Activated T-cell treated with anti-CD3 and anti-CD28 coated beads, Interleukin-2, amount 50 U/mL, for 72 hours (primary cell): ENCODE results near the gene HNRNPUL2. TPM values are rescaled to one million over a fixed set of nuclear protein-coding genes. Genes with fewer than 3 reads are reported as not detected.
"Not testable (repeated sequence)": the region's sequence is repeated elsewhere in the genome, so short reads cannot be mapped to it uniquely, and the experiment has no call there.

Source experiments
- ATAC-seq, 2 donors: fragments of 150-1000 bp; cut with Tn5 transposase; replicated peaks in 1 of 2; 2 replicates each; pipeline ENCODE4 v1.10.0; 2021; ENCODE audit warnings: moderate library complexity in 2 of 2, mild to moderate bottlenecking in 1 of 2
- DNase-seq, 2 donors: peaks; one replicate each; pipeline ENCODE4 v3.0.0; 2021 to 2022; ENCODE audit warnings: mixed read lengths in 1 of 2
- H3K27ac Mint-ChIP-seq: one replicate; pipeline ENCODE4 v1.8.0; 2022; ENCODE audit warnings: mild to moderate bottlenecking, moderate library complexity, mixed read lengths
- H3K27me3 Mint-ChIP-seq: one replicate; pipeline ENCODE4 v1.8.0; 2022; ENCODE audit warnings: low read depth, mixed read lengths
- H3K36me3 Mint-ChIP-seq, 2 donors: one replicate each; pipeline ENCODE4 v1.8.0; 2022; ENCODE audit warnings: mixed read lengths in 2 of 2, mild to moderate bottlenecking in 1 of 2; ENCODE audit not compliant: insufficient read depth in 2 of 2
- H3K4me1 Mint-ChIP-seq: one replicate; pipeline ENCODE4 v1.8.0; 2022; ENCODE audit warnings: low read depth, mixed read lengths
- H3K4me3 Mint-ChIP-seq, 2 donors: one replicate each; pipeline ENCODE4 v1.8.0; 2022; ENCODE audit warnings: mild to moderate bottlenecking in 2 of 2, mixed read lengths in 2 of 2, moderate library complexity in 2 of 2
- H3K9me3 Mint-ChIP-seq, 2 donors: one replicate each; pipeline ENCODE4 v1.8.0; 2022; ENCODE audit warnings: mixed read lengths in 2 of 2
- total RNA-seq, 2 donors: library from RNA; stranded (reverse); gene quantifications; one replicate each; pipeline ENCODE4 v1.2.3, GENCODE V29; 2022

Gene HNRNPUL2
- total RNA-seq, 2 donors from 2014 or later, result 56.7 to 66.8 TPM

DNA sequence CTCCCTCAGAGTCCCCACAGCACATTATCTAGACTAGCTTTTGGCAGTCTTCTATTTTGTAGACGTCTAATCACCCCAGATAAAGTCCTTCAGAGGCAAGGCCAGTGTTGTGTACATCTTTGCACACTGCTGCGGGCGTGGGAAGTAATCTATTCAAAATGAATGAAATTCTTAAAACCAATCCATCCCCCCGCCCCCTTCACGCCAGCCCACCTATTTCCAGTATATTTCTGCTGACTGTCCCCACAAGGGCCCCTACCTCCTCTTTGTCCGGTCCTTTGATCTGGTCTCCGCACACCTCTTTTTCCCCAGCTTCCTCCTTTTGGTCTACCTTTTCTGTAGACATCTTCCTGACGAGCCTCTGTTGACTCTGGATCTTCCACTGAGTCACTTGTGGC is 20.4 kb downstream of the HNRNPUL2 start:
- no peaks in the 10 kb centered on the region for H3K9me3 Mint-ChIP-seq

DNA sequence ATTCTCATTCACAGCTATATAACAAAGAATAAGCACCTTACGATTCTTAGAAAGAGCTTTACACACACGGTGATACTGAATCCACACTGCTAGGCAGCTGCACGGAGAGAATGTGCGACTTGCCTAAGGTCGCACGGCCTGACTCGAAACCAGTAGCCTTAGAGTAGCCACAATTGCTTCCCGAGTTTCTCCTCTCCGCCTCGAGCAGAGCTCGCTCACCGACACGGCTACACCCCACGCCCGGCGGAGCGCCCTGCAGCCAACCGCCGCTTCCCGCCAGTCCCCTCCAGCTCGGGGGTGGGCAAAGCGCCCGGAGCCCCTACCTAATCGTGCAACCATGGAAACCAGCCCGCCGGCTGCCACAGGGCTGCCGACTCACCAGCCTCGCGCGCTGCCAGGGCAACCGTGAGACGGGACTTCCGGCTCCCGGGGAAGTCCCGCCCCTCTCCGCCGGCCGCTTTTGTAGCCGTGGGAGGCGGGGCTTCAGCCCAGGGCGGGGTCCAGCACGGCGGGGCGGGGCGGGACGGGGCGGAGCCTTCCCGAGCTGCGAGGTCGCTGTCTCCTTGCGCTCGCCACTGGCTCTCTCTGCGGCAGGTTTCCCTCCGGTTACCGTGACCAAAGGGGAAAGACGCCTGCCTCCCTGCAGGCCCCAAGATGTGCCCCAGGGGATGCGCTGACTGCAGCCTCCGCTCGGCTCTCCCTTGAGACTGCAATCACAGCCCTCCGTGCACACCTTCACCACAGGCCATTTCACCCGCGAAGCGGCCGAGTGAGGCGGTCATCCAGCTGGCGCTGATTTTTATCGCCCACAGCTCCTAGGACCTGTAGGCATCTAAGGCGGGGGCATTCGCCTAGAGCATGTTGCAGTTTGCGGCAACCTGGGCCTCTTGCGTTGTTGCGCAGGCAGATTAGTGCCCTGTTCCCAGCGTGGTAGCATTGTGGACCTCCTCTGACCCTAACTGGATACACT is 21.1 kb downstream of the HNRNPUL2 start:
- H3K36me3 Mint-ChIP-seq, result peaks cover 1 to 11% of the 10 kb centered on the region in 2 donors
- no peak overlapping the region for H3K27ac Mint-ChIP-seq
- peaks cover 51% of the 10 kb centered on the region for H3K4me1 Mint-ChIP-seq
- H3K9me3 Mint-ChIP-seq, result no peaks in the 10 kb centered on the region
- H3K27me3 Mint-ChIP-seq, result no peaks in the 10 kb centered on the region
- DNase-seq (peak; percentile 93 to 95), ATAC-seq (peak; percentile 78 to 79)
- H3K4me3 Mint-ChIP-seq, result peak overlapping the region; percentile 96

More for the DNA sequence above, 20.4 kb downstream of the HNRNPUL2 start:
- Mint-ChIP-seq H3K27me3 (no peaks in the 10 kb centered on the region), H3K27ac (no peak overlapping the region), H3K36me3 (peaks cover 1 to 11% of the 10 kb centered on the region in 2 donors), H3K4me1 (peaks cover 51% of the 10 kb centered on the region), H3K4me3 (peak overlapping the region; percentile 68 to 96)
- ATAC-seq (no peak), DNase-seq (no peak)

GRCh38 chr11:62705413-62705812 is 21.8 kb downstream of the HNRNPUL2 start:
- Mint-ChIP-seq H3K27ac (no peak overlapping the region), H3K4me3 (peak overlapping the region; percentile 96), H3K4me1 (peaks cover 48% of the 10 kb centered on the region), H3K36me3 (peaks cover 1 to 10% of the 10 kb centered on the region in 2 donors), H3K27me3 (no peaks in the 10 kb centered on the region), H3K9me3 (no peaks in the 10 kb centered on the region)
- DNase-seq, result no peak
- no peak for ATAC-seq

- peaks cover 37% of the 10 kb centered on the region for H3K4me1 Mint-ChIP-seq
- H3K27ac Mint-ChIP-seq, H3K27me3 Mint-ChIP-seq, H3K4me3 Mint-ChIP-seq, ATAC-seq, DNase-seq, H3K9me3 Mint-ChIP-seq, H3K36me3 Mint-ChIP-seq: not testable (repeated sequence)
Observed at GRCh38 chr11:62703921-62704320, 23.3 kb downstream of the HNRNPUL2 start.

- H3K36me3 Mint-ChIP-seq, result peaks cover 1 to 13% of the 10 kb centered on the region in 2 donors
- no peak for DNase-seq
- no peak overlapping the region for H3K4me3 Mint-ChIP-seq
- H3K9me3 Mint-ChIP-seq, result no peaks in the 10 kb centered on the region
- peak overlapping the region; percentile 69 for H3K27ac Mint-ChIP-seq
- H3K4me1 Mint-ChIP-seq, result peaks cover 21% of the 10 kb centered on the region
- peak in 1 of 2 donors; percentile 22 for ATAC-seq
- no peaks in the 10 kb centered on the region for H3K27me3 Mint-ChIP-seq
Observed at GRCh38 chr11:62702246-62702645, 25.0 kb downstream of the HNRNPUL2 start.

DNA sequence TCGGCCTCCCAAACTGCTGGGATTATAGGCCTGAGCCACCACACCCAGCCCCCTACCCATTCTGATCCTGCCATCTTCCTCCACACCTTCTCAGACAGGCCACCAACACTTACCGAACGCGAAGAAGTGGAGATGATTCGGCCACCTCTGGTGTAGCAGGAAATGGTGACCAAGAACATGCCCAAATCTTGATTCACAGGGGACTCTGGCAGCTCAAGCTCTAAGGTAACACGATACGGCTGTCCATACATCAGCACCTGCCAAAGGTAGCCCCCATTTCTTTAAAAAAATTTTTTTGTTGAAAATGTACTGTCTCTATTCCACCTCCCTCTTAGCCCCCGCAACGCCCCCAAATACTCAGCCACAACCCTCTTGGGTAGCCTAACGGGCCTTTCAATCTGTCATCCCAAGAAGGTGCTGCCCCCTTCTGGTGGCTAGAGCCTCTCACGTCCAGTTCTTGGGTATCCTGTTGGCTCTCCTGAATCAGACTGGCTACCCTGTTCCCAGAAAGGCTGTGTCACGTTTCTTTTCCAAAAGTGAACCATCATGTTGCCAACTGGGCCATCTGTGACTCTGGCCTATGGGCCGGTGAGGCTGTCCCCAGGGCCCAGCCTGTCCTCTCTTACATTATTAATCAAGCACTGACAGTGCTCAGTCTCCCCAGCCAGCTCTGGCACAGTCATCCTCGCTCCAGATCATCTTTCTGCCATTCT is 32.6 kb downstream of the HNRNPUL2 start:
- peaks cover 0 to 6% of the 10 kb centered on the region in 2 donors for H3K36me3 Mint-ChIP-seq
- no peak overlapping the region for H3K4me3 Mint-ChIP-seq
- no peaks in the 10 kb centered on the region for H3K27me3 Mint-ChIP-seq
- ATAC-seq (peak; percentile 85 to 91), DNase-seq (peak; percentile 79 to 81)
- no peaks in the 10 kb centered on the region for H3K9me3 Mint-ChIP-seq
- H3K4me1 Mint-ChIP-seq, result peaks cover 8% of the 10 kb centered on the region
- no peak overlapping the region for H3K27ac Mint-ChIP-seq

- not testable (repeated sequence) for H3K36me3 Mint-ChIP-seq, H3K27me3 Mint-ChIP-seq, H3K4me1 Mint-ChIP-seq, H3K27ac Mint-ChIP-seq, H3K9me3 Mint-ChIP-seq, H3K4me3 Mint-ChIP-seq, ATAC-seq, DNase-seq
Observed at GRCh38 chr11:62693624-62694023, 33.6 kb downstream of the HNRNPUL2 start.

- no peak for DNase-seq
- Mint-ChIP-seq H3K27ac (no peak within 1 kb of the TSS), H3K36me3 (peaks cover 0 to 2% of the 10 kb centered on the region in 2 donors), H3K4me1 (peaks cover 3% of the 10 kb centered on the region), H3K4me3 (no peak within 1 kb of the TSS), H3K27me3 (no peaks in the 10 kb centered on the region), H3K9me3 (no peaks in the 10 kb centered on the region)
- ATAC-seq, result no peak
Observed at GRCh38 chr11:62689421-62690183, 37.7 kb downstream of the HNRNPUL2 start, which contains the start of gene LRRN4CL. TSS of gene LRRN4CL (minus strand) at chr11:62689530. CDS start at chr11:62688508, 1,022 bp downstream.

GRCh38 chr11:62688491-62688890 is 38.8 kb downstream of the HNRNPUL2 start:
- Mint-ChIP-seq H3K36me3 (no peaks in the 10 kb centered on the region), H3K27ac (no peak overlapping the region), H3K4me3 (no peak overlapping the region), H3K9me3 (no peaks in the 10 kb centered on the region), H3K27me3 (no peaks in the 10 kb centered on the region), H3K4me1 (no peaks in the 10 kb centered on the region)
- no peak for ATAC-seq
- DNase-seq, result no peak

DNA sequence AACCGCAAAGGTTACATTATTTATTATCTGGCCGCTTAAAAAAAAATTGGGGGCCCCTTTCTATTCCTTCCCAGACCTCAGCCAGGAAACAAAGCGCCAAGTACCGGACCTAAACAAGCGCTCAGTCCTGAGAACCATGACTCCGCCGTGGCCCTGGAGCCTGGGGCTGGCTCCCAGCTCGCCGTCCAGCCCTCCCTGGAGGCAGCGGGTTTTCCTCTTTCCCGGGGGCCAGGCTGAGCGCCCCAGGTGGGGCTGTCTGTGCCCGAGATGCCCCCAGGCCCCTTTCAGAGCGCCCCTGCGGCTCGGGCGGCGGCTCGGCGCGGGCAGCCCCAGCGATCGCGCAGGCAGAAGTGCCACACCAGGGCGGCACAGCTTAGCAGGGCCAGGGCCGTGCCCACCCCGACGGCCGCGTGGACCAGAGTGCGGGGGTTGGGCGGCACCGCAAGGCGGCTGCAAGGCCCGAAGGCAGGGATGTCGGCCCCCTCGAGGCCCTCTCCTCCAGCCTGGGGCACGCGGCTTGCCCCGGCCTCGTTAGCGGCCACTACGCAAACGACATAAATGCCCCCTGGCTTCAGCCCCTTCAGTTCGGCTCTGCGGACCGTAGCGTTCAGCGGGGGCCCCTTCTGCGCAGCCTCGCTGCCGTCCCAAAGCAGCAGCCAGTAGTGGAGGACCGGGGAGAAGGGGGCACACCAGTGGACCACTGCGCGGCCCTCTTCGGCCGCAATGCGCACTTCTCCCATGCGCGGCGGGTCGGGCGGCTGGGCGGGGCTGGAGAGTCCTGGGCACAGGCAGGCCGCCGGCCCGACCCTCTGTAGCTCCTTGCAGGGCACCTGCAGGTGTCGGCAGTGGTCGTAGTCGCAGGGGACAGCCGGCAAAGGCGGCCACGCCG is 39.5 kb downstream of the HNRNPUL2 start:
- H3K4me3 Mint-ChIP-seq, result no peak overlapping the region
- no peaks in the 10 kb centered on the region for H3K4me1 Mint-ChIP-seq
- ATAC-seq (no peak), DNase-seq (no peak)
- no peaks in the 10 kb centered on the region for H3K36me3 Mint-ChIP-seq
- H3K9me3 Mint-ChIP-seq, result no peaks in the 10 kb centered on the region
- H3K27ac Mint-ChIP-seq, result no peak overlapping the region
- no peaks in the 10 kb centered on the region for H3K27me3 Mint-ChIP-seq

DNA sequence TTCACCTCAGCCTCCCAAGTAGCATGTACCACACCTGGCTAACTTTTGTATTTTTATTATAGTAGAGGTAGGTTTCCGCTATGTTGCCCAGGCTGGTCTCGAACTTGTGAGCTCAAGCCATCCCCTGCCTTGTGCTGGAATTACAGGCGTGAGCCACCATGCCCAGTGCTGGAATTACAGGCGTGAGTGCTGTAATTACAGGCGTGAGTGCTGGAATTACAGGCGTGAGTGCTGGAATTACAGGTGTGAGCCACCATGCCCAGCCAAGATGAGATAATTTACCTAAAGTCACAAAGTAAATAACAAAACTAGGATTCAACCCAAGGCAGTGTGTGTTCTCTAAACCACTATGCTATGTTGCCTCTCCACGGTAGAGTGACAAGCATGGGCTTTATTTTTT is 44.7 kb downstream of the HNRNPUL2 start:
- no peak for DNase-seq
- no peak for ATAC-seq
- Mint-ChIP-seq H3K4me1 (peaks cover 29% of the 10 kb centered on the region), H3K36me3 (peaks cover 2 to 6% of the 10 kb centered on the region in 2 donors), H3K27ac (no peak overlapping the region), H3K9me3 (no peaks in the 10 kb centered on the region), H3K4me3 (no peak overlapping the region), H3K27me3 (no peaks in the 10 kb centered on the region)

GRCh38 chr11:62680825-62681240 is 46.4 kb downstream of the HNRNPUL2 start:
- Mint-ChIP-seq H3K4me1 (peaks cover 44% of the 10 kb centered on the region), H3K27me3 (no peaks in the 10 kb centered on the region), H3K36me3 (peaks cover 5 to 11% of the 10 kb centered on the region in 2 donors), H3K27ac (peak overlapping the region; percentile 84), H3K4me3 (peak overlapping the region; percentile 65 to 76), H3K9me3 (no peaks in the 10 kb centered on the region)
- DNase-seq (peak; percentile 49 to 60), ATAC-seq (peak; percentile 77)
